HEK293T (cell line): ENCODE data around the gene SALL1.

Source experiments
- CTCF ChIA-PET: fragments of 350-600 bp; formaldehyde crosslinking; extraction: SDS; loops from one replicate; lab custom pipeline; 2021; ENCODE audit warnings: antibody characterized with exemption, inconsistent platforms; lab: Yijun Ruan, JAX
- POLR2A ChIA-PET: fragments of 350-600 bp; formaldehyde crosslinking; extraction: SDS; loops from one replicate; lab custom pipeline; 2020; ENCODE audit warnings: antibody characterized with exemption, inconsistent platforms; lab: Yijun Ruan, JAX
- DNase-seq: peaks from one replicate; pipeline ENCODE4 v3.0.0; 2012; ENCODE audit warnings: mixed read lengths; ENCODE audit errors: extremely low spot score
- ARNT ChIP-seq: fragments of 450-650 bp; IDR thresholded peaks from 2 replicates; pipeline ENCODE4 v1.6.1; 2017; ENCODE audit warnings: mild to moderate bottlenecking
- BHLHE40 ChIP-seq: fragments of 450-650 bp; IDR thresholded peaks from 2 replicates; pipeline ENCODE4 v1.6.1; 2016; ENCODE audit warnings: mild to moderate bottlenecking, moderate library complexity, borderline replicate concordance
- CTBP1 ChIP-seq: fragments of 450-650 bp; IDR thresholded peaks from 2 replicates; pipeline ENCODE4 v1.6.1; 2016; ENCODE audit warnings: borderline replicate concordance
- ELF4 ChIP-seq: fragments of 450-650 bp; IDR thresholded peaks from 2 replicates; pipeline ENCODE4 v1.6.1; 2017; ENCODE audit warnings: antibody characterized with exemption
- FOXA1 ChIP-seq: fragments of 450-650 bp; IDR thresholded peaks from 2 replicates; pipeline ENCODE4 v1.6.1; 2016; ENCODE audit warnings: mild to moderate bottlenecking
- FOXK2 ChIP-seq: fragments of 450-650 bp; IDR thresholded peaks from 2 replicates; pipeline ENCODE4 v1.6.1; 2016; ENCODE audit warnings: mild to moderate bottlenecking
- FOXM1 ChIP-seq: fragments of 450-650 bp; IDR thresholded peaks from 2 replicates; pipeline ENCODE4 v1.6.1; 2017; ENCODE audit warnings: mild to moderate bottlenecking, borderline replicate concordance
- HDGF ChIP-seq: fragments of 450-650 bp; IDR thresholded peaks from 2 replicates; pipeline ENCODE4 v1.6.1; 2017; ENCODE audit warnings: antibody characterized with exemption, borderline replicate concordance
- L3MBTL2 ChIP-seq: fragments of 450-650 bp; conservative IDR thresholded peaks from 2 replicates; pipeline ENCODE4 v1.6.1; 2016; ENCODE audit warnings: mild to moderate bottlenecking
- LEF1 ChIP-seq: fragments of 450-650 bp; IDR thresholded peaks from 2 replicates; pipeline ENCODE4 v1.6.1; 2017; ENCODE audit warnings: mild to moderate bottlenecking, borderline replicate concordance
- NFRKB ChIP-seq: fragments of 450-650 bp; IDR thresholded peaks from 2 replicates; pipeline ENCODE4 v1.6.1; 2016; ENCODE audit warnings: mild to moderate bottlenecking, moderate library complexity
- PKNOX1 ChIP-seq: fragments of 450-650 bp; IDR thresholded peaks from 2 replicates; pipeline ENCODE4 v1.6.1; 2016
- SP1 ChIP-seq: fragments of 450-650 bp; IDR thresholded peaks from 2 replicates; pipeline ENCODE4 v1.6.1; 2017
- SUZ12 ChIP-seq: fragments of 450-650 bp; IDR thresholded peaks from 2 replicates; pipeline ENCODE4 v1.6.1; 2016; ENCODE audit warnings: mild to moderate bottlenecking
- TARDBP ChIP-seq: fragments of 450-650 bp; IDR thresholded peaks from 2 replicates; pipeline ENCODE4 v1.6.1; 2016
- ZNF384 ChIP-seq: fragments of 450-650 bp; IDR thresholded peaks from 2 replicates; pipeline ENCODE4 v1.6.1; 2016

The SALL1 gene

GRCh38 chr16:51121850-51122249, 29.2 kb downstream of the SALL1 start:
- DNase-seq = no peak
- TF ChIP-seq NFRKB (no peak), FOXA1 (no peak), BHLHE40 (no peak), TARDBP (no peak), ZNF384 (no peak), HDGF (no peak), FOXK2 (no peak), SP1 (no peak), L3MBTL2 (no peak), PKNOX1 (no peak), ARNT (no peak), LEF1 (no peak), ELF4 (no peak), FOXM1 (no peak), SUZ12 (no peak), CTBP1 (no peak)
- ChIA-PET CTCF (no interaction called here), POLR2A (no interaction called here)

GRCh38 chr16:51120730-51121347, 30.2 kb downstream of the SALL1 start:
- DNase-seq = no peak
- CTCF ChIA-PET = no interaction called here
- POLR2A ChIA-PET = no interaction called here
- TF ChIP-seq FOXK2 (no peak), FOXA1 (no peak), PKNOX1 (no peak), ARNT (no peak), TARDBP (no peak), BHLHE40 (no peak)

- TF ChIP-seq ZNF384 = no peak
- no peak for TF ChIP-seq FOXK2
- TF ChIP-seq SUZ12 = no peak
- no peak for TF ChIP-seq NFRKB
- no peak for TF ChIP-seq BHLHE40
- no peak for TF ChIP-seq FOXA1
- no peak for TF ChIP-seq CTBP1
- TF ChIP-seq HDGF = no peak
- no peak for TF ChIP-seq LEF1
- TF ChIP-seq FOXM1 = no peak
- no peak for TF ChIP-seq PKNOX1
- no peak for TF ChIP-seq ARNT
- TF ChIP-seq TARDBP = no peak
- no peak for TF ChIP-seq SP1
- ChIA-PET CTCF (no interaction called here), POLR2A (no interaction called here)
- no peak for DNase-seq
Observed at GRCh38 chr16:51119973-51120729, 30.9 kb downstream of the SALL1 start.

GRCh38 chr16:51119556-51119955, 31.5 kb downstream of the SALL1 start:
- ChIA-PET CTCF (no interaction called here), POLR2A (no interaction called here)

GRCh38 chr16:51116353-51116752, 34.7 kb downstream of the SALL1 start:
- no peak for DNase-seq
- CTCF ChIA-PET = no interaction called here
- no peak for TF ChIP-seq NFRKB
- no peak for TF ChIP-seq CTBP1
- no peak for TF ChIP-seq LEF1
- no peak for TF ChIP-seq ARNT
- TF ChIP-seq SUZ12 = no peak
- no peak for TF ChIP-seq TARDBP
- no peak for TF ChIP-seq FOXM1
- TF ChIP-seq BHLHE40 = no peak
- no peak for TF ChIP-seq SP1
- no peak for TF ChIP-seq ELF4
- TF ChIP-seq L3MBTL2 = no peak
- TF ChIP-seq FOXK2 = no peak
- no peak for TF ChIP-seq FOXA1
- TF ChIP-seq ZNF384 = no peak
- no peak for TF ChIP-seq HDGF
- no peak for TF ChIP-seq PKNOX1
- POLR2A ChIA-PET = no interaction called here

More at GRCh38 chr16:51119556-51119955, 31.5 kb downstream of the SALL1 start:
- no peak for DNase-seq
- TF ChIP-seq SUZ12 (no peak), FOXM1 (no peak), TARDBP (no peak), CTBP1 (no peak), FOXA1 (no peak), ARNT (no peak), HDGF (no peak), ZNF384 (no peak), BHLHE40 (no peak), LEF1 (no peak), FOXK2 (no peak), NFRKB (no peak), L3MBTL2 (no peak), PKNOX1 (no peak), SP1 (no peak), ELF4 (no peak)
